Measurements from ENCODE around the gene SMC1B.
"Not testable (repeated sequence)": the region's sequence is repeated elsewhere in the genome, so short reads cannot be mapped to it uniquely, and the experiment has no call there.

DNA sequence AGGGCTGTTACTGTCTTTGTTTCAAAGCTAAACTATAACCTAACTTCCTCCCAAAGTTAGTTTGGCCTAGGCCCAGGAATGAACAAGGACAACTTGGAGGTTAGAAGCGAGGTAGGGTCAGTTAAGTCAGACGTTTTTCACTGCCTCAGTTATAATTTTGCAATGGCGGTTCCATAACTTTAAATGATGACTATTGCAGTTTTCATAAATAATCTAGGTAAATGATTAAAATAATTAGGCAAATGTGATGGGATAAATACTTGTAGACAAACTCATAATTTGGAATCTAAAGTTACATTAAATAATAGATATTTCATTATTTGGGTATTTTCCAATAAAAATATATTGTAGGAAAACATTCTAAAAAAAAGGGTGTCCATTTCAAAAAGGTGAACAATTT is 39.8 kb downstream of the SMC1B start:
- TF ChIP-seq, protein P1, sequence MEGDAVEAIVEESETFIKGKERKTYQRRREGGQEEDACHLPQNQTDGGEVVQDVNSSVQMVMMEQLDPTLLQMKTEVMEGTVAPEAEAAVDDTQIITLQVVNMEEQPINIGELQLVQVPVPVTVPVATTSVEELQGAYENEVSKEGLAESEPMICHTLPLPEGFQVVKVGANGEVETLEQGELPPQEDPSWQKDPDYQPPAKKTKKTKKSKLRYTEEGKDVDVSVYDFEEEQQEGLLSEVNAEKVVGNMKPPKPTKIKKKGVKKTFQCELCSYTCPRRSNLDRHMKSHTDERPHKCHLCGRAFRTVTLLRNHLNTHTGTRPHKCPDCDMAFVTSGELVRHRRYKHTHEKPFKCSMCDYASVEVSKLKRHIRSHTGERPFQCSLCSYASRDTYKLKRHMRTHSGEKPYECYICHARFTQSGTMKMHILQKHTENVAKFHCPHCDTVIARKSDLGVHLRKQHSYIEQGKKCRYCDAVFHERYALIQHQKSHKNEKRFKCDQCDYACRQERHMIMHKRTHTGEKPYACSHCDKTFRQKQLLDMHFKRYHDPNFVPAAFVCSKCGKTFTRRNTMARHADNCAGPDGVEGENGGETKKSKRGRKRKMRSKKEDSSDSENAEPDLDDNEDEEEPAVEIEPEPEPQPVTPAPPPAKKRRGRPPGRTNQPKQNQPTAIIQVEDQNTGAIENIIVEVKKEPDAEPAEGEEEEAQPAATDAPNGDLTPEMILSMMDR (conservative IDR thresholded peaks at IDR 0.05; ENCODE audit: low read depth in 2 of 2): not testable (repeated sequence)
- TF ChIP-seq EZH2 (IDR thresholded peaks at IDR 0.05; ENCODE audit: low read depth, unreplicated experiment); ZNF331 (CRISPR knock-in tag; IDR thresholded peaks at IDR 0.05; ENCODE audit: low read depth); EZH2phosphoT487 (IDR thresholded peaks at IDR 0.05; ENCODE audit: unreplicated experiment); POLR2AphosphoS5 (IDR thresholded peaks at IDR 0.05; ENCODE audit: low read depth); CREB1 (CRISPR knock-in tag; IDR thresholded peaks at IDR 0.05; ENCODE audit: low read depth); JUNB (IDR thresholded peaks at IDR 0.05; ENCODE audit: unreplicated experiment); NANOG (IDR thresholded peaks at IDR 0.05; ENCODE audit: borderline replicate concordance); ZNF114 (CRISPR knock-in tag; IDR thresholded peaks at IDR 0.05); STAT1 (IDR thresholded peaks at IDR 0.05; ENCODE audit: unreplicated experiment): not testable (repeated sequence)
- TF ChIP-seq, protein P2, sequence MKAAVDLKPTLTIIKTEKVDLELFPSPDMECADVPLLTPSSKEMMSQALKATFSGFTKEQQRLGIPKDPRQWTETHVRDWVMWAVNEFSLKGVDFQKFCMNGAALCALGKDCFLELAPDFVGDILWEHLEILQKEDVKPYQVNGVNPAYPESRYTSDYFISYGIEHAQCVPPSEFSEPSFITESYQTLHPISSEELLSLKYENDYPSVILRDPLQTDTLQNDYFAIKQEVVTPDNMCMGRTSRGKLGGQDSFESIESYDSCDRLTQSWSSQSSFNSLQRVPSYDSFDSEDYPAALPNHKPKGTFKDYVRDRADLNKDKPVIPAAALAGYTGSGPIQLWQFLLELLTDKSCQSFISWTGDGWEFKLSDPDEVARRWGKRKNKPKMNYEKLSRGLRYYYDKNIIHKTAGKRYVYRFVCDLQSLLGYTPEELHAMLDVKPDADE (IDR thresholded peaks at IDR 0.05): not testable (repeated sequence)
- TF ChIP-seq, protein P3, sequence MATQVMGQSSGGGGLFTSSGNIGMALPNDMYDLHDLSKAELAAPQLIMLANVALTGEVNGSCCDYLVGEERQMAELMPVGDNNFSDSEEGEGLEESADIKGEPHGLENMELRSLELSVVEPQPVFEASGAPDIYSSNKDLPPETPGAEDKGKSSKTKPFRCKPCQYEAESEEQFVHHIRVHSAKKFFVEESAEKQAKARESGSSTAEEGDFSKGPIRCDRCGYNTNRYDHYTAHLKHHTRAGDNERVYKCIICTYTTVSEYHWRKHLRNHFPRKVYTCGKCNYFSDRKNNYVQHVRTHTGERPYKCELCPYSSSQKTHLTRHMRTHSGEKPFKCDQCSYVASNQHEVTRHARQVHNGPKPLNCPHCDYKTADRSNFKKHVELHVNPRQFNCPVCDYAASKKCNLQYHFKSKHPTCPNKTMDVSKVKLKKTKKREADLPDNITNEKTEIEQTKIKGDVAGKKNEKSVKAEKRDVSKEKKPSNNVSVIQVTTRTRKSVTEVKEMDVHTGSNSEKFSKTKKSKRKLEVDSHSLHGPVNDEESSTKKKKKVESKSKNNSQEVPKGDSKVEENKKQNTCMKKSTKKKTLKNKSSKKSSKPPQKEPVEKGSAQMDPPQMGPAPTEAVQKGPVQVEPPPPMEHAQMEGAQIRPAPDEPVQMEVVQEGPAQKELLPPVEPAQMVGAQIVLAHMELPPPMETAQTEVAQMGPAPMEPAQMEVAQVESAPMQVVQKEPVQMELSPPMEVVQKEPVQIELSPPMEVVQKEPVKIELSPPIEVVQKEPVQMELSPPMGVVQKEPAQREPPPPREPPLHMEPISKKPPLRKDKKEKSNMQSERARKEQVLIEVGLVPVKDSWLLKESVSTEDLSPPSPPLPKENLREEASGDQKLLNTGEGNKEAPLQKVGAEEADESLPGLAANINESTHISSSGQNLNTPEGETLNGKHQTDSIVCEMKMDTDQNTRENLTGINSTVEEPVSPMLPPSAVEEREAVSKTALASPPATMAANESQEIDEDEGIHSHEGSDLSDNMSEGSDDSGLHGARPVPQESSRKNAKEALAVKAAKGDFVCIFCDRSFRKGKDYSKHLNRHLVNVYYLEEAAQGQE (IDR thresholded peaks at IDR 0.05; ENCODE audit: unreplicated experiment): not testable (repeated sequence)
- TF ChIP-seq, protein P4, sequence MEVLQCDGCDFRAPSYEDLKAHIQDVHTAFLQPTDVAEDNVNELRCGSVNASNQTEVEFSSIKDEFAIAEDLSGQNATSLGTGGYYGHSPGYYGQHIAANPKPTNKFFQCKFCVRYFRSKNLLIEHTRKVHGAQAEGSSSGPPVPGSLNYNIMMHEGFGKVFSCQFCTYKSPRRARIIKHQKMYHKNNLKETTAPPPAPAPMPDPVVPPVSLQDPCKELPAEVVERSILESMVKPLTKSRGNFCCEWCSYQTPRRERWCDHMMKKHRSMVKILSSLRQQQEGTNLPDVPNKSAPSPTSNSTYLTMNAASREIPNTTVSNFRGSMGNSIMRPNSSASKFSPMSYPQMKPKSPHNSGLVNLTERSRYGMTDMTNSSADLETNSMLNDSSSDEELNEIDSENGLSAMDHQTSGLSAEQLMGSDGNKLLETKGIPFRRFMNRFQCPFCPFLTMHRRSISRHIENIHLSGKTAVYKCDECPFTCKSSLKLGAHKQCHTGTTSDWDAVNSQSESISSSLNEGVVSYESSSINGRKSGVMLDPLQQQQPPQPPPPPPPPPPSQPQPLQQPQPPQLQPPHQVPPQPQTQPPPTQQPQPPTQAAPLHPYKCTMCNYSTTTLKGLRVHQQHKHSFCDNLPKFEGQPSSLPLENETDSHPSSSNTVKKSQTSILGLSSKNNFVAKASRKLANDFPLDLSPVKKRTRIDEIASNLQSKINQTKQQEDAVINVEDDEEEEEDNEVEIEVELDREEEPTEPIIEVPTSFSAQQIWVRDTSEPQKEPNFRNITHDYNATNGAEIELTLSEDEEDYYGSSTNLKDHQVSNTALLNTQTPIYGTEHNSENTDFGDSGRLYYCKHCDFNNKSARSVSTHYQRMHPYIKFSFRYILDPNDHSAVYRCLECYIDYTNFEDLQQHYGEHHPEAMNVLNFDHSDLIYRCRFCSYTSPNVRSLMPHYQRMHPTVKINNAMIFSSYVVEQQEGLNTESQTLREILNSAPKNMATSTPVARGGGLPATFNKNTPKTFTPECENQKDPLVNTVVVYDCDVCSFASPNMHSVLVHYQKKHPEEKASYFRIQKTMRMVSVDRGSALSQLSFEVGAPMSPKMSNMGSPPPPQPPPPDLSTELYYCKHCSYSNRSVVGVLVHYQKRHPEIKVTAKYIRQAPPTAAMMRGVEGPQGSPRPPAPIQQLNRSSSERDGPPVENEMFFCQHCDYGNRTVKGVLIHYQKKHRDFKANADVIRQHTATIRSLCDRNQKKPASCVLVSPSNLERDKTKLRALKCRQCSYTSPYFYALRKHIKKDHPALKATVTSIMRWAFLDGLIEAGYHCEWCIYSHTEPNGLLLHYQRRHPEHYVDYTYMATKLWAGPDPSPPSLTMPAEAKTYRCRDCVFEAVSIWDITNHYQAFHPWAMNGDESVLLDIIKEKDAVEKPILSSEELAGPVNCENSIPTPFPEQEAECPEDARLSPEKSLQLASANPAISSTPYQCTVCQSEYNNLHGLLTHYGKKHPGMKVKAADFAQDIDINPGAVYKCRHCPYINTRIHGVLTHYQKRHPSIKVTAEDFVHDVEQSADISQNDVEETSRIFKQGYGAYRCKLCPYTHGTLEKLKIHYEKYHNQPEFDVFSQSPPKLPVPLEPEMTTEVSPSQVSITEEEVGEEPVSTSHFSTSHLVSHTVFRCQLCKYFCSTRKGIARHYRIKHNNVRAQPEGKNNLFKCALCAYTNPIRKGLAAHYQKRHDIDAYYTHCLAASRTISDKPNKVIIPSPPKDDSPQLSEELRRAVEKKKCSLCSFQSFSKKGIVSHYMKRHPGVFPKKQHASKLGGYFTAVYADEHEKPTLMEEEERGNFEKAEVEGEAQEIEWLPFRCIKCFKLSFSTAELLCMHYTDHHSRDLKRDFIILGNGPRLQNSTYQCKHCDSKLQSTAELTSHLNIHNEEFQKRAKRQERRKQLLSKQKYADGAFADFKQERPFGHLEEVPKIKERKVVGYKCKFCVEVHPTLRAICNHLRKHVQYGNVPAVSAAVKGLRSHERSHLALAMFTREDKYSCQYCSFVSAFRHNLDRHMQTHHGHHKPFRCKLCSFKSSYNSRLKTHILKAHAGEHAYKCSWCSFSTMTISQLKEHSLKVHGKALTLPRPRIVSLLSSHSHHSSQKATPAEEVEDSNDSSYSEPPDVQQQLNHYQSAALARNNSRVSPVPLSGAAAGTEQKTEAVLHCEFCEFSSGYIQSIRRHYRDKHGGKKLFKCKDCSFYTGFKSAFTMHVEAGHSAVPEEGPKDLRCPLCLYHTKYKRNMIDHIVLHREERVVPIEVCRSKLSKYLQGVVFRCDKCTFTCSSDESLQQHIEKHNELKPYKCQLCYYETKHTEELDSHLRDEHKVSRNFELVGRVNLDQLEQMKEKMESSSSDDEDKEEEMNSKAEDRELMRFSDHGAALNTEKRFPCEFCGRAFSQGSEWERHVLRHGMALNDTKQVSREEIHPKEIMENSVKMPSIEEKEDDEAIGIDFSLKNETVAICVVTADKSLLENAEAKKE (CRISPR knock-in tag; IDR thresholded peaks at IDR 0.05): not testable (repeated sequence)
